ENCODE measurements around the gene DHX8.

DNA sequence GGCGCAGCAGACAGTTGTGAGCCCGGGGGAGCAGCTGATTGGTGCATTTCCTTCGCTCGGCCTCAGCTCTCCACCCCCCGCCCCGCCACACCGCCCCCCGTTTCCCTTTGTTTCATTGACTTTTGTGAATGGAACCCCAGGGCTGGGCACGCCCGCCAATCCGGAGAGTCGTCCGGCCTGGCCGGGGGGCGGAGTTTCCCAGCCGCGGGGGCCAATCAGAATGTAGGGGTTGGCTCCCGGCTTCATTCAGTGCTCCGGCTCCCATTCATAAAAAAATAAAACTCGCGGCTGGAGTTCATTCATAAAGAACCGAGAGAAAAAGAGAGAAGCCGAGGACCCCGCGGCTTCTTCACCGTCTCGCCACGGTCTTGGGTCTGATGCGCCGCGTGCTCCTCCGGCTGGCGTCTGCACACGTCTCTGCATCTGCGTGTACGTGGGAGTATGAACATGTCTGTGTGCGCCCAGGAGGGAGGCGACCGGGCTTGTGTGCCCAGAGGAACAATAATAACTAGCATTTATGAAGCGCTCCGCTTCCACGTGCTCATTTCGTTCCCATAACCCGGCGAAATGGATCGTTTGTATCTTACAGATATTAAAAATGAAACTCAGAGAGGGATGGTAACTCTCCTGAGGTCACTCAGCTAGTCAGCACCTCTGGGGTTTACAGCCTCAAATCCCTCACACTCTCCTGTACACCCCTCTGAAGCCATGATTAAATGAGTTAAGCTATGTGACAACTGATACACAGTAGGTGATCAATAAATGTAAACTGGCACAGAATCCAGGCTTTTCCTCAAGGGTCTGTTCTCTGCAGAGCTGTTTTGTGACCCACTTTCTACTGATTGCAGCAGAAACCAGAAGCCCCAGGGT, 62.8 kb downstream of the DHX8 start, which contains the start of gene ETV4:
- TF ChIP-seq POLR2AphosphoS5 (IDR thresholded peaks at IDR 0.05; ENCODE audit: low read depth, low read length) (no peak), TAF1 (IDR thresholded peaks at IDR 0.05; ENCODE audit: low read depth, low read length) (no peak), POLR2A (IDR thresholded peaks at IDR 0.05; ENCODE audit: low read depth, low read length) (no peak), POU2F2 (IDR thresholded peaks at IDR 0.05; ENCODE audit: low read depth, low read length) (no peak)

All from GM12891 (cell line).